ENCODE data around the gene NAA16. TPM values are rescaled to one million over a fixed set of nuclear protein-coding genes. Genes with fewer than 3 reads are reported as not detected.

Gene NAA16
- total RNA-seq, 1 donor from 2014 or later: 11.9 TPM

GRCh38 chr13:41332829-41333228, 21.8 kb downstream of the NAA16 start:
- H3K36me3 ChIP-seq: peaks cover 5 to 22% of the 10 kb centered on the region in 2 donors
- DNase-seq (ENCODE audit: low spot score in 2 of 2): no peak
- peaks cover 0 to 2% of the 10 kb centered on the region in 2 donors for H3K4me1 ChIP-seq
- intact Hi-C loops (cut with DNase I): no loop called here
- H3K9me3 ChIP-seq: no peaks in the 10 kb centered on the region
- H3K27ac ChIP-seq: no peak overlapping the region
- no peaks in the 10 kb centered on the region for H3K27me3 ChIP-seq
- H3K4me3 ChIP-seq: no peak overlapping the region
- no peak for TF ChIP-seq CTCF (IDR thresholded peaks at IDR 0.05)

DNA sequence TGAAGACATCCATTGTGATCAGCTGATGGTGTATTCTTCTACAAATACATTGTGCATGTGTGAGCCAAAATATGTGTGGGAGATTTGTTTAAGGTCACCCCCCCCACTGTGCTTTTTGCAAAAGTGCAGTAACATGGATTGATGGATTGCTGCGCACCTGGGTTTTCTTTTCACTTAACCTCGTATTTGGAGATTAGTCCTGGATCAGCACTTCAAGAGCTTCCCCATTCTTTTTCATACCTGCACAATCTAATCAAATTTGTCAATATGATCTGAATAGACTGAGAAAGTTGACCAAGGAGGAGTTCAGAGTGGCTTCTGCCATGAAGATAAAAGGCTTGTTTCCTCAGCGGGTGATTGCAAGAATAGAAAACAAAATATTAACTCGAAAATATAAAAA, 23.7 kb downstream of the NAA16 start:
- H3K27ac ChIP-seq: no peak overlapping the region
- peaks cover 0 to 2% of the 10 kb centered on the region in 2 donors for H3K4me1 ChIP-seq
- H3K9me3 ChIP-seq: no peaks in the 10 kb centered on the region
- H3K27me3 ChIP-seq: no peaks in the 10 kb centered on the region
- DNase-seq (ENCODE audit: low spot score in 2 of 2): no peak
- H3K4me3 ChIP-seq: no peak overlapping the region
- intact Hi-C loops (cut with DNase I): no loop called here
- TF ChIP-seq CTCF (IDR thresholded peaks at IDR 0.05): no peak
- H3K36me3 ChIP-seq: peaks cover 5 to 23% of the 10 kb centered on the region in 2 donors

DNA sequence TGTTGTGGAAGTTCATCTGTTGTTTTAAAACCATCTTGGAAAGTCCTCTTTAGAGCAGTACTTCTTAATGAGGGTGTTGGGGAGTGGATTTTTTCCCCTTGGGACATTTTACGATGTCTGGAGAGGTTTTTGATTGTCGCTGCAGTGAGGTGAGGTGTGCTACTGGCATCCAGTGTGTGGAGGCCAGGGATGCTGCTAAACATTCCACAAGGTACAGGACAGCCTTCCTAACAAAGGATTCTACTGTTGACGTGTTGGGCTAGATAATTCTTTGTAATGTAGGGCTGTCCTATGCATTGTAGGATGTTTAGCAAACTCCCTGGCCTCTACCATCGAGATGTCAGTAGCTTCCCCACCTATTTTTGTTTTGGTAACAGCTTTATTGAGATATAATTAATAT, 33.3 kb downstream of the NAA16 start:
- H3K9me3 ChIP-seq: no peaks in the 10 kb centered on the region
- peaks cover 11 to 16% of the 10 kb centered on the region in 2 donors for H3K36me3 ChIP-seq
- intact Hi-C loops (cut with DNase I): no loop called here
- peaks cover 0 to 5% of the 10 kb centered on the region in 2 donors for H3K4me1 ChIP-seq
- H3K27ac ChIP-seq: no peak overlapping the region
- DNase-seq (ENCODE audit: low spot score in 2 of 2): no peak
- no peak for TF ChIP-seq CTCF (IDR thresholded peaks at IDR 0.05)
- no peaks in the 10 kb centered on the region for H3K27me3 ChIP-seq
- no peak overlapping the region for H3K4me3 ChIP-seq

GRCh38 chr13:41345165-41345913, 34.3 kb downstream of the NAA16 start:
- no peak overlapping the region for H3K4me3 ChIP-seq
- H3K27me3 ChIP-seq: no peaks in the 10 kb centered on the region
- DNase-seq (ENCODE audit: low spot score in 2 of 2): no peak
- no peak for TF ChIP-seq CTCF (IDR thresholded peaks at IDR 0.05)
- peaks cover 11 to 12% of the 10 kb centered on the region in 2 donors for H3K36me3 ChIP-seq
- intact Hi-C loops (cut with DNase I): no loop called here
- H3K27ac ChIP-seq: peak overlapping the region in 1 of 2 donors; percentile 46
- H3K9me3 ChIP-seq: no peaks in the 10 kb centered on the region
- peaks cover 0 to 5% of the 10 kb centered on the region in 2 donors for H3K4me1 ChIP-seq

GRCh38 chr13:41345914-41346589, 35.0 kb downstream of the NAA16 start:
- Histone ChIP-seq H3K4me1 (peaks cover 0 to 5% of the 10 kb centered on the region in 2 donors), H3K27ac (peak overlapping the region in 1 of 2 donors; percentile 34)
- TF ChIP-seq CTCF (IDR thresholded peaks at IDR 0.05): no peak

More at GRCh38 chr13:41345914-41346589, 35.0 kb downstream of the NAA16 start:
- H3K4me3 ChIP-seq: no peak overlapping the region
- no peak for DNase-seq (ENCODE audit: low spot score in 2 of 2)
- peaks cover 11 to 12% of the 10 kb centered on the region in 2 donors for H3K36me3 ChIP-seq
- H3K9me3 ChIP-seq: no peaks in the 10 kb centered on the region
- intact Hi-C loops (cut with DNase I): no loop called here
- H3K27me3 ChIP-seq: no peaks in the 10 kb centered on the region

Measured in ascending aorta (tissue), 2 donors.